Heart right ventricle (tissue), 16 donors: Measurements from ENCODE around the gene DST. TPM values are rescaled to one million over a fixed set of nuclear protein-coding genes. Genes with fewer than 3 reads are reported as not detected.

Experiments
- ATAC-seq, 8 donors: fragments of 200-7000 bp; cut with Tn5 transposase; one replicate each; pipeline ENCODE4 v1.9.1; 2020; ENCODE audit warnings: mild to moderate bottlenecking in 8 of 8, moderate library complexity in 8 of 8, moderate number of reproducible peaks in 1 of 8
- DNase-seq, 2 donors: peaks; one replicate each; pipeline ENCODE4 v3.0.0-alpha.2; 2020
- H3K27ac ChIP-seq, 10 donors: fragments of 200-600 bp; sonication (generic) in 2 of 10; one replicate each; pipeline versions ENCODE4 v1.5.0 to v1.8.0; 2020 to 2022; ENCODE audit warnings: mild to moderate bottlenecking in 3 of 10
- H3K27me3 ChIP-seq, 7 donors: fragments of 200-600 bp; one replicate each; pipeline ENCODE4 v1.8.0; 2021 to 2022; ENCODE audit warnings: mild to moderate bottlenecking in 2 of 7
- H3K36me3 ChIP-seq, 9 donors: fragments of 200-600 bp; sonication (generic) in 1 of 9; one replicate each; pipeline versions ENCODE4 v1.5.0 to v1.8.0; 2020 to 2022; ENCODE audit warnings: mild to moderate bottlenecking in 2 of 9
- H3K4me1 ChIP-seq, 9 donors: fragments of 200-600 bp; sonication (generic) in 1 of 9; one replicate each; pipeline versions ENCODE4 v1.5.0 to v1.8.0; 2020 to 2022; ENCODE audit warnings: mild to moderate bottlenecking in 4 of 9
- H3K4me3 ChIP-seq, 10 donors: fragments of 200-600 bp; sonication (generic) in 2 of 10; one replicate each; pipeline versions ENCODE4 v1.5.0 to v1.8.0; 2020 to 2022; ENCODE audit warnings: mild to moderate bottlenecking in 7 of 10, moderate library complexity in 2 of 10
- H3K9me3 ChIP-seq, 11 donors: fragments of 200-600 bp in 10 of 11; sonication (generic) in 2 of 11; one replicate each; pipeline versions ENCODE4 v1.5.0 to v1.8.0; 2013 to 2022; ENCODE audit warnings: mild to moderate bottlenecking in 2 of 11, control low read depth in 1 of 11, moderate library complexity in 1 of 11
- CTCF ChIP-seq, 9 donors: fragments of 200-600 bp; sonication (generic) in 2 of 9; IDR thresholded peaks; one replicate each; pipeline versions ENCODE4 v1.5.0 to v1.8.0; 2021 to 2022; ENCODE audit warnings: antibody characterized with exemption in 9 of 9, mild to moderate bottlenecking in 5 of 9, moderate library complexity in 1 of 9
- WGBS, 2 donors: extraction: QIAGEN DNeasy Blood & Tissue Kit; methylation state at CpG; one replicate each; pipeline ENCODE4 v1.1.7; 2013; ENCODE audit warnings: inconsistent platforms in 1 of 2; 5-methylcytosine and 5-hydroxymethylcytosine counted together
- intact Hi-C, 10 donors: fragments of 100-400 bp; cut with DNase I; formaldehyde crosslinking; loops; one replicate each; pipeline versions ENCODE4 v1.11.1 to v1.14.2; 2022
- polyA plus RNA-seq, 2 donors: library from polyadenylated mRNA; stranded (reverse); fragments of 200-250 nt; gene quantifications; one replicate each; pipeline ENCODE4 v1.2.3, GENCODE V29; 2013
- total RNA-seq, 10 donors: library from RNA; stranded (reverse); fragmentation: NEBNext Ultra II Directional in 3 of 10; extraction: Animal tissue kit (Norgen Biotek cat#: 25700) in 3 of 10; gene quantifications; one replicate each; pipeline versions ENCODE4 v1.2.1 to v1.2.4, GENCODE V29; 2021 to 2023
- donor health status: Arrhythmogenic right ventricular cardiomyopathy.
- donor health status: ischemic (EF 13 %, LVEDD 7.1; RV severe dilation, severe dysfunction).
- donor health status: healthy with polysubstance abuse.
- donor health status: DM: no; HTN: yes; CAD: no.
- donor health status: DM: no; HTN: no; CAD: no.
- donor health status: ischemic (EF 25% LVEDD 6.9; RV normal size, moderate dysfunction).
- donor health status: ischemic (EF 25% LVEDD 5.7; RV mildly dilated, moderate dysfunction).
- donor health status: healthy.
- donor health status: DM: yes; HTN: yes; CAD: no.
- donor health status: Ischemic cardiomyopathy.
- donor health status: ischemic (EF 35%, LVEDD 5.7; RV mildly dilated, moderate dysfunction).
- donor health status: nonischemic (EF 11% LVEDD 7.7; RV severe dilation, severe dysfunction).
- donor health status: DM: yes; HTN: yes; CAD: no.
- donor health status: PGD.
- donor health status: ischemic (EF 29% LVEDD 5.4; RV normal size, mild dysfunction).
- donor health status: nonischemic (EF 23%, LVEDD 6.1; RV moderate dilation, normal function).

The DST gene
- total and polyA plus RNA-seq, 12 donors = 103 to 619 (median 433) TPM

- peaks cover 0 to 85% (median 65%) of the 10 kb centered on the region in 9 donors for H3K4me1 ChIP-seq
- no peak overlapping the region for H3K4me3 ChIP-seq
- peak overlapping the region in 7 of 10 donors; percentile 4 to 54 (median 34) for H3K27ac ChIP-seq
- H3K36me3 ChIP-seq = peaks cover 0 to 43% (median 8%) of the 10 kb centered on the region in 9 donors
- intact Hi-C loops = loop anchor here in 2 of 10 donors (5.0 kb wide), 2 partner anchors 184 to 189 kb away; no protein-coding TSS in a partner anchor
- TF ChIP-seq CTCF (IDR thresholded peaks at IDR 0.05) = no peak
- WGBS, 2 donors = 73 to 78% methylated on average over 3 of the region's 3 CpGs
- ATAC-seq (peak in 1 of 8 donors; percentile 24), DNase-seq (no peak)
- no peaks in the 10 kb centered on the region for H3K9me3 ChIP-seq
- no peaks in the 10 kb centered on the region for H3K27me3 ChIP-seq
Measured at GRCh38 chr6:56551409-56552120, 91.1 kb downstream of the DST start.

GRCh38 chr6:56550301-56550700 is 92.4 kb downstream of the DST start:
- 43 to 48% methylated on average over 1 of the region's 1 CpG for WGBS, 2 donors
- H3K27ac ChIP-seq = peak overlapping the region in 7 of 10 donors; percentile 3 to 51 (median 31)
- TF ChIP-seq CTCF (IDR thresholded peaks at IDR 0.05) = no peak
- no peaks in the 10 kb centered on the region for H3K27me3 ChIP-seq
- intact Hi-C loops = loop anchor here in 2 of 10 donors (5.0 kb wide), 2 partner anchors 183 to 188 kb away; no protein-coding TSS in a partner anchor
- H3K36me3 ChIP-seq = peaks cover 0 to 35% (median 6%) of the 10 kb centered on the region in 9 donors
- ATAC-seq (peak in 1 of 8 donors; percentile 25), DNase-seq (no peak)
- peak overlapping the region in 3 of 10 donors; percentile 2 to 15 (median 8) for H3K4me3 ChIP-seq
- no peaks in the 10 kb centered on the region for H3K9me3 ChIP-seq
- peaks cover 0 to 75% (median 53%) of the 10 kb centered on the region in 9 donors for H3K4me1 ChIP-seq

GRCh38 chr6:56549014-56549413 is 93.7 kb downstream of the DST start:
- DNase-seq (no peak), ATAC-seq (peak in 2 of 8 donors; percentile 52)
- no peak overlapping the region for H3K4me3 ChIP-seq
- peak in 7 of 9 donors; percentile 25 to 62 (median 45) for TF ChIP-seq CTCF (IDR thresholded peaks at IDR 0.05)
- H3K9me3 ChIP-seq = no peaks in the 10 kb centered on the region
- peak overlapping the region in 3 of 10 donors; percentile 0 to 17 (median 11) for H3K27ac ChIP-seq
- WGBS, 2 donors = 31 to 42% methylated on average over 2 of the region's 2 CpGs
- H3K36me3 ChIP-seq = peaks cover 0 to 22% (median 0%) of the 10 kb centered on the region in 9 donors
- intact Hi-C loops = loop anchor here in 2 of 10 donors (2.0 to 10.0 kb wide), 3 partner anchors 50 to 182 kb away; no protein-coding TSS in a partner anchor
- H3K4me1 ChIP-seq = peaks cover 0 to 67% (median 47%) of the 10 kb centered on the region in 9 donors
- no peaks in the 10 kb centered on the region for H3K27me3 ChIP-seq

- Histone ChIP-seq H3K9me3 (no peaks in the 10 kb centered on the region), H3K27ac (no peak overlapping the region), H3K36me3 (peaks cover 0 to 11% (median 0%) of the 10 kb centered on the region in 9 donors), H3K4me3 (no peak overlapping the region), H3K4me1 (peaks cover 0 to 73% (median 53%) of the 10 kb centered on the region in 9 donors), H3K27me3 (no peaks in the 10 kb centered on the region)
- DNase-seq (no peak), ATAC-seq (no peak)
- intact Hi-C loops = loop anchor here in 2 of 10 donors (2.0 to 10.0 kb wide), 3 partner anchors 49 to 180 kb away; no protein-coding TSS in a partner anchor
- no peak for TF ChIP-seq CTCF (IDR thresholded peaks at IDR 0.05)
- 97 to 98% methylated on average over 1 of the region's 1 CpG for WGBS, 2 donors
Measured at GRCh38 chr6:56547687-56548086, 95.0 kb downstream of the DST start.
